Islet of Langerhans (tissue), 1 donor: ENCODE data around the gene SLC9A3.
"Not testable (repeated sequence)": the region's sequence is repeated elsewhere in the genome, so short reads cannot be mapped to it uniquely, and the experiment has no call there.

Source experiments
- FAIRE-seq: peaks from one replicate; lab custom pipeline; 2011; peaks lifted over from hg19 to GRCh38; lab: Jason Lieb, UNC

The SLC9A3 gene

DNA sequence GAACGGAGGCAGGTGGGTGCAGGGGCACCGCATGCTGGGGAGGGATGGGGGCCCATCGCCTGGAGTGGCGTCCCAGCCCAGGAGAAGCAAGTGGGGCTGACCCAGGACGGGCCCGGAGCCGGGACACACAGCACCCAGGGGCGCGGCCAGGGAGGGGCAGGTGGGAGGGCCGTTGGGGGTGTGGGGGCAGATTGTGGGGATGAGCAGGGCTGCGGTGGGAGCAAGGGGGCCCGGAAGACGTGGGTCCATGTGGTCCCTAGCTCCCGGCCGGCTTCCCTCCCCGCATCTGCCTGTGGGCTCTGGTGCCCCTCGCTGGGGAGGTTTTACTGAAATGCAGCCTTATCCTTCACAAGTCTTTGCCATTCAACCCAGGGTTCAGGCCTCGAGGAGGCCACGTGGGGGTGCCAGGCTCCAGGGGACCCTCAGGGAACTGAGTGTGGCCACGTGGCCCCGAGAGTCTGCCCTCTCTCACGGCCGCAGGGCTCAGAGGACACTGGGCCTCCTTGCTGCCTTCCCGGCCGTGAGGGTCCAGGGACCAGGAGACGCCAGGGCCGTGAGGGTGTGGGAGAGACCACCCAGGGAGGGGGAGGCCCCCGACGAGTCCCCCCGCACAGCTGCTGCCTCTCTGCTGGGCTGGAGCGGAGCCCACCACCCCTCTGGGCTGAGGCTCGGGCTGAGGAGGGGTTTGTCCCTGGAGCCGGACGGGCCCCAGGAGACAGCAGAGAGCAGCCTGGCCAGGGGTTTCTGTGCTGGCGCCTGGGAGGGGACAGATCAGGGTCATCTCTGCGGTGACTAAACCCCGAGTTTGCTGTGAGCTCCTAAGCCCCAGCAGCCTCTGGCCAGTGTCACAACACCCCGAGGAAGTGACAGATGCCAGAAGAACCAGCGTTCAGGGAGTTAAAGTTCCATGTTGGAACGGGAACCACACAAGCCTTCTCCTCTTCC lies 35.2 kb downstream of the SLC9A3 start:
- FAIRE-seq: no peak

DNA sequence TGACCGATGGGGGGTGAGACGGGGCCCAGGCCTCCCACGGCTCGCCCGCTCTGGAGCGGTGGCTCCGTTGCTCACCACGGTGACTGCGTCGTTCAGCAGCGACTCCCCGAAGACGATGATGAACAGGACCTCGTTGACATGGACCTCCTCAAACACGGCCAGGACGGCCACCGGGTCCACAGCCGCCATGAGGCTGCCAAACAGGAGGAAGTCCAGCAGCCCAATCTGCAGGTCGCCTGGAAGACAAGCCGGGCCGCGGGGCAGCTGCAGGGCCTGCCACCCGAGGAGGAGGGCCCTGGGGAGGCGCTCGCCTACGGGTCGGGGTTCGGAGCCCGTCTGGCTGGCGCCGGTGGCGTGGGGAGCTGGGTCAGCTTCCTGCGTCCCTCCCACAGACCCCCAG lies 36.0 kb downstream of the SLC9A3 start:
- no peak for FAIRE-seq

DNA sequence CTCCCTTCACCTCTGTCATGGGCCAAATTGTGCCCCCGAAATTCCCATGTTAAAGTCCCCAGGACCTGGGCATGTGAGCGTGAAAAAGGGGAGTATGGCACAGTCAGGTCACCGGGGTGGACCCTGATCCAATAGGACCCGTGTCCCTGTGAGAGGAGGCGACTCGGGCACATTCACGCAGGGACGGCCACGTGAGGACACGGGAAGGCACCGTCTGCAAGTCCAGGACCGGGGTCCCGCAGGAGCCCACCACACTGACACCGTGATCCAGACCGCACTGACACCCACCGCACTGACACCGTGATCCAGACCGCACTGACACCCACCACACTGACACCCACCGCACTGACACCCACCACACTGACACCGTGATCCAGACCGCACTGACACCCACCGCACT lies 37.7 kb downstream of the SLC9A3 start:
- FAIRE-seq: not testable (repeated sequence)

DNA sequence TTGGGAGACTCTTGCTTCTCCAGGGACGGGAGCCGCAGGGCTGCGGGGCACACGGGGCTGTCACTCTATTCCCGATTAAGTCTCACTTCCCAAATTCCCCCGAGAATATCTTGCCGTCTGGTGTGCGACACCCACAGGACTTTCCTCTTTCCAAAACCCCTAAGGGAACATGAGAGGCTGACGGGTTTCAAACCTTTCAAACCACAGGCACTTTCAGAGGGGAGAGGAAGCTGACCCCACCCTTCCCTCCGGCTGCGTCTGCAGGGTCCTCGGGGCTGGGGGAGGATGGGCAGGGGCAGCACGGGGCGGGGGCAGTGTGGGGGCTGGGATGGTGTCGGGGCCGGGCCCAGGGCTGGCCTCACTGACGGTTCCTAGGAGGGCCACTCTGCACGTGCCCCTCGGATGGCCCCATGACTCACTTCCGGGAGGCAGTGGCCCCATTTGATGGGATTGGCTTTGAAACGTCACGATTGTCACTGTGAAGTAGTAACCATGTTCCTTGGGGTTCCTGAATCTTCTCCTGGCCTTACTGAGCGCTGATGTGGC lies 38.2 kb downstream of the SLC9A3 start:
- FAIRE-seq: no peak

DNA sequence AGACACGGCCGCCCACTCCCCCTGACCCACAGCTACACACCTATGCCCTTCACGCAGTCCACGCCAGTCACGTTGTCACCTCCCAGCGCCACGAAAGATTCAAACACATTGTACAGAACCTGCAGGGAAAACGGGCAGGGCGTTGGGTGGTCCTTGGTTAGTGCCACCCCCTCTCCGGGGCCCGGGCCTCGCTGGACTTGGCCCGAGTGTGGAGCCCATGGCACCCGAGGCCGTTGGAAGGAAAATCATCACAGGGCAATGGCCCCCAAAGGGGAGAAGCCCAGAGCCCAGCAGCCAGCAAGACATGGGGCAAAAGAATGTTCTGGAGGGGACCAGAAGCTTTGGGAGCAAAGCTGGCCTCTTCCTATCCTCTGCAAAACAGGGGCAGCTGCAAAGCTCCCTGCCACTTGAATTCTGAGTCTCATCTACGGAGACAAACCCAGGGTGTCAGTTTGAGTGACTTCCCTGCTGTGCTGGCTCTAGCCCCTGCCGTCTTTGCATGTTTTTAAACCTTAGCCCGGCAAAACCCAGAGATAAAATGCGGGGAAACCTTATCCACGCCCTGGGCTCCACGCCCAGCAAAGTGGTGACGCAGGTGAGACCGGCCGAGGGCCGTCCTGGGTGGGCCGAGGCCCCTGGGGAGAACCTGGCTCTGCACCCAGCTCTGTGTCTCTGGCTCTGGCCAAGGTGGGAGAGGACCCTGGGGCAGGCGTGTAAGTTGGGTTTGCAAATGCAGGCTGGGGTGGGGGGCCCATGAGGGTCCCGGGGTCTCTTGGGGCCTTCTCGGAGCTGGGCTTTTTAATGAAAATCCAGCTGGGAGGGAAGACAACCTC lies 38.9 kb downstream of the SLC9A3 start:
- FAIRE-seq: no peak

DNA sequence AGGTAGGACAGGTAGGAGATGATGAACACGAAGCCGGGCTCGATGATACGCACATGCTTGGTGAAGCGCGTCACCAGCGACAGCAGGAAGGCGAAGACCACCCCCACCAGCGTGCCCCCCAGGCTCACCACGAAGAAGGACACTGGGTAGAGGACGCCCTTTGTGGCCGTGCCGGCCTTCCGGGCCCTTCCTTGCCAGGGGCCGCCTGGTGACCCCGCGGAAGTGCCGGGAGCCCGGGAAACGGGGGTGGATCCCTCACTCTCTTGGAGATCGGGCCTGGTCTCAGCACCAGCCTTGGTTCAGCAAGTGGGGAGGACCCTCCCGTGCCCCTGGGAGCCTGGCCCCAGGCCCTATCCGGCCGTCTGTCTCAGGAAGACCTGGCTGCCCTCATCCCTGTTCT lies 39.7 kb downstream of the SLC9A3 start:
- no peak for FAIRE-seq

DNA sequence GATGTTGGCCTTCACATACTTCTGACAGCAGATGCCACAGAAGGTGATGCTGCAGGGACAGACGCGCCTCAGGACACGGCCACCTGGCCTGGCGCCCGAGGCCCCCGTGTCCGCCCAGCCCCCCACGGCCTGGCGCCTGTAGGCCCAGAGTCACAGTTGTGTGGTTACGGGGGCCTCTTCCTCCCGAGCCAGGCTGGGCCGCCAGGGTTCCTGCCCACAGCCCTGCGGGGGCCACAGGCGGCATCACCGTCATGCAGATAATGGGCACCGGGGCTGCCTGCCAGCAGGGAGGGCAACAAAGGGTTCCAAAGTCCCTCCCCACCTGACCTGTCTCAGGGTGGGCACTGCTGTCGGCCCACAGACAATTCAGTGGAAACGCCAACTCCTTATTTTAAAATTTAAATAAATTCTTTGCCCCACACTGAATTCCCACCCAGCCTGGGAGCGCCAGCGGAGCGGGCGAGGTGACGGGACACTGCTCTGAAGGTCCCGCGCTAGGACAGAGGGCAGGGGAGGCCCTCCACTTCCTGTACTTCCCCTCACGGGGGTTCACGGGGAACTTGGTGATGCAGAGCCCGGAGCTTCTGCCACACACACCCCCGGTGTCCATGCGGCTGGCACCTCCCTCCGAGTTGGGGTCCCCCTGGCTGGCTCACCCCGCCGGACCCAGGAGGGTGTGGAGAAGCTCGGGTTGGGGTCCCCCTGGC lies 40.7 kb downstream of the SLC9A3 start:
- FAIRE-seq: no peak

DNA sequence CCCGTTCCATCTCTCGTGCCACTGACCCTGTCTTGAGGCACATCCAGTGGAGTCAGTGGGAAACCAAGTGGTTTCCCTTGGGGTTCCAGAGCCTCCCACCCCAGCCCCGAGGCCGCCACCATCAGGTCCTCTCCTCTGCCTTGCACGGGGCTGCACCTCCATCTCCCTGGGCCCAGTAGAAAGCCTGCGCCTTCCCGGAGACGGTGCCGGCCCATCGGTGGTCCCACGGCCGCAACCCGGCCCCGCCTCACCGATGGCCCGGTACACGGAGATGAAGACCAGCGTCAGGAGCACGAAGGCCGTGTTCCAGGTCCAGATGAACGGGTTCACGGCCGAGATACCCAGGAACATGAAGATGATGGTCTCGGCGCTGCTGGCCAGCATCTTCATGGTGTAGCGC lies 41.2 kb downstream of the SLC9A3 start:
- no peak for FAIRE-seq

DNA sequence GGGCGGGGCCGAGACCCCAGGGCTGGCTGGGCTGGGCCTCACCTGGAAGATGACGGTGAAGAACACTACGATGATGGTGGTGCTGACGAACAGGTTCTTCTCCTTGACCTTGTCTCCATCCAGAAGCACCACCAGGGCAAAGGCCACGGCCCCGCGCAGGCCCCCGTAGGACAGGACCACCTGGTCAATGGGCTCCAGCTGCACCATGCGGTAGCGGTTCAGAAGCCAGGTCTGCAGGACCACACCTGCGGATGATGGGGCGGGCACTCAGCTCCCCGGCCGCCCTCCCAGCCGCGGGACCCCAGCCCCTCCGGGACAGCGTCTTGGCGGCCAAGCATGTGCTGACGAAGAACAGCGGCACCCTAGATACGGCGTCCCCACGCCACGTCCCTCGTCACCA lies 41.7 kb downstream of the SLC9A3 start:
- FAIRE-seq: no peak

DNA sequence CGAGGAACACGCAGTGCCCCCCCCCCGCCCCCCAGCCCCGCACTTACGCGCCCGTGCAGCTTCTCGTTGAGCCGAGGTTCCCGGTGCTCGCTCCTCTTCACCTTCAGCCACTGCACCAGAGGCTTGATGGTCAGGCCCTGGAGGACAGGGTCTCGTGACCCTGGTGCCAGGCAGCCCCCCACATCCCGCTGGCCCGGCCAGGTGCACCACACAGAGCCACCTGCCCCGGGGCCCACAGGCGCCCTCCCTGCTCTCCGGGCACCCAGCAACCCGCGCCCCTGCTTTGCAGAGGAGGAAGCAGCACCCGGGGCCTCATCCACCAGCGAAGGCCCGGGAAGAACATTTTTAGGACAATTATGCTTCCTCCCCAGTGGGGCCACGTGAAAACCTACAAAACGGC lies 42.2 kb downstream of the SLC9A3 start:
- FAIRE-seq: no peak

DNA sequence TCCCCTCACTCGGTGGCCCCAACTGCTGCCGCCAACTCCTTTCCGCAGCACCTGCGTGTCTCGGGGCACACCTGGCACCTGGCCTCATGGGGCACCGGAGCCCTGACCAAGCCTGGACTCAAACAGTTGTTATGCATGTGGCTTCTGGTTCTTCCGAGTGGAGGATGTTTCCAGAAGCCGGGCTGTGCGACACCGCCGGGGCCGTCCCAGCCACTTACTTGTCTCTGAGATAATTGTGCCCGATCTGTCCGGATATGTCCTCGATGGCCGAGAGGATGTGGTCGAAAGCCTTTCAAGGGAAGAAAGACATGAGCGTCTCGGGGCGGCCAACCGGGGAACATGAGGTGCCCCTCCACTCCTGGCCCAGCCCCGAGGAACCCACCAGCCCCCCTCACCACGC lies 42.9 kb downstream of the SLC9A3 start:
- no peak for FAIRE-seq

DNA sequence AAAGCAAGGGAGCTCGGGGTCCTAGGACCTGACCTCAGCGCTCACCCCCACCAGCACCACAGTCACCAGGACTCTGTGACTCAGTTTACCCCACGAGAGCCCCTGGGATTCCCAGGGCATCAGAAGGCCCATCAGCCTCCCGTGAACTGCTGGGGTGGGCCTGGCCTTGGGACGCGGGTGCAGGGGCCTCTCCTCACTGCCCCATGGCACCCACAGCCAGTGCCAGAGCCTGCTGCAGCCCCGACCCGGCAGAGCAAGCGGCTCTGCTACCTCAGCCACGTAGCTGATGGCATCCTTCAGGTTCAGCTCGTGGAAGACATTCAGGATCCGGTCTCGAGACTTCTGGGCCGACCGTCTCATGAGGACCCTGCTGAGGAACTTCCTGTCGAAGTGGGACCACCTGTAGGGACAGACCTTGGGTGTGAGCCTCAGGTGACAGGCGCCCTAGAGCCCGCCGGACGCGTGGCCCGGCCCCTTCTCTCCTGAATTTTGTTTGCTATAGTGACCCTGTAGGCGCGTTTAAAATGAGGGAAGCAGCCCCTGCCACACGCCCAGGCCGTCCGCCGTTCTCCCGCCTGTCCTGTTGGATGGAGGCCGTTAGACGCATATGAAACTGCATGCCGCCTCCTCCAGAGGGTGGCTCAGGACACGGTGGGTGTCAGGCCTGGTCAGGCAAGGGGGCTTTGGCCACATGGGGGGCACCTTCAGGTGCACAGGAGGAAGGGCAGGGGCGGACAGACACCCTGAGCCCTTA lies 44.5 kb downstream of the SLC9A3 start:
- FAIRE-seq: no peak

DNA sequence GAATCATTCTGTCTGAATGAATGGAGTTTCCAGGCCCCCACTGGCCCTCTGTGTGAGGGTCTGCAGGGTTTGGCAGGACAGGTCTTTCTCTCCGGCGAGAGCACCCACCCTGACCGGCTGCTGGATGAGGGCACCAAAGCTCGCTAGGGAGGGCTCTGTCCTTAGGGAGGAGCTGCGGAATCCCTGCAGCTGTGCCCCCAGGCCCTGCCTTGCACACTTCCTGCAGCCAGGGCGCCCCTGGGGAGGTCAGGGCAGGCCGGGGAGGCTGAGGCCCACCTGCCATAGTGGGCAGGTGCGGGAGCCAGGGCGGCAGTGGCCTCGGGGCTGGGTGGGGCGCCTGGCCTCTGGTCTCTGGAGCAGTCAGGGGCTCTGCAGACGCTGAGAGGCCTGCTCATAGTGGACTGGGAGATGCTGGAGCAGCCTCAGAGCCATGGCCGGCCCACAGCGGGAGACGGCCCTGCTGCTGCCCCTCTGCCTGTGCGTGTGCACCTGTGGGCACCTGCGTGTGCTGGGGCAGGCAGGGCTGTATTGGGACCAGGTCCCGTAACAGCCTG lies 45.2 kb downstream of the SLC9A3 start:
- FAIRE-seq: no peak

DNA sequence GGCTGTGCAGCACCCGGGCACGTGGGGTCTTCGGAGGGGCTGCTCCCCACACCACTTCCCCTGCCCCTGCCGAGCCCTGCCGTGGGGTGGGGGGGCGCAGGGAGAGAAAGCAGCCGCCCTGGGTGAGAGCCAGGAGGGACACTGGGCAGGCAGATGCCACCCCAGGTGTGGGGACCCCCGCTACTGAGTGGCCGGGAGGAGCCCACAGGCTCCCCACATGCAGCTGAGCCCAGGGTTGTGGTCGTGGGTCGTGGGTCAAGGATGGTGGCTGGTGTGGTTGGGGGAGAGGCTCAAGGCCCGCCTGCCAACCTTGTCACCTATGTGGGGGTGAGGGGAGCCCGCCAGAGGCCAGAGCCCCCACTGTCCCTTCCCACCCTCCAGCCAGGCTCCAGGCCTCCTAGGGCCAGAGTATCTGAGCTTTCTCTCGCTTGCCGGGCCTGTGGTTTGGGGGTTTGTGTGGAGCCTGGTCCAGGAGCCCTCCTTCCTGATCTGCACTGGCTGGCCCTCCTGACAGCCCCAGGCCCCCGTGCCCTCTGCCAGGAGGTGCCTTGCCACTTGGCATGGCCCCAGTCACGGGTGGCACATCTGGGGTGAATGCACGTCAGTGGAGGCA lies 45.8 kb downstream of the SLC9A3 start:
- FAIRE-seq: no peak

DNA sequence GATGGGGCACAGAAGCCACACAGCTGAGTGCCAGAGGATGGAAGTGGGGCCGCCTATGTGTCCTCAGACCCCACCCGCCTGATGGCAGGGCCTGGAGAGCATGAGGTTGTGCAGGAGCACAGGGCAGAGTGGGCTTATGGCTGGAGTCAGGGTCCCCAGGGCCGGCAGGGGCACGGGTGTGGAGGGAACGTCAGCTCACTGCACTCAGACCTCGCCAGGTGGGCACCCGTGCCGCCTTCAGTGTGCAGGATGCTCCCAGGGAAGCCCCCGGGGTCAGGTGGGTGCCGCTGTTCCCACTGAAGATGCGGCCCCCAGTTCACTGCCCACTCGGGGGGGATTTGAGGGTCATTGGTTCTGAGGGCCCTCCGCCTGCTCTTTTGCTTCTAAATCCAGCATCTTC lies 46.4 kb downstream of the SLC9A3 start:
- FAIRE-seq: no peak

DNA sequence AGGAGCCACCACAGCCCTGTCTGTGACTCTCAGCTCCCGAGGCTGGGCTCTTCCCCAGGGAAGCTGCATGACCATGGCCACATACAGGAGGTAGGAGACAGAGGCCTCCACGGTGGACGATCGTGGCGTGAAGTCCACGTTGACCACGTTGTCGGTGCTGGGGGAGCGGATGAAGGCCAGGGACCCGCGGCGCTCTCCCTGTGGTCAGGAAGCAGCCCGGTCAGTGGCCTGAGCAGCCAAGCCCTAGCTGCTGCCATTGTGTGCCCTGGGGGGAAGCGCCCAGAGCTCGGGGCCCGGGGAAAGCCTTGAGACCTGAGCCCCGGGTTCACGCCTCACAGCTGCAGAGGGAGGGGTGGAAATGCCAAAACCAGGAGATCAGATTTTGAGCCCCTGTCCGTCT lies 47.0 kb downstream of the SLC9A3 start:
- no peak for FAIRE-seq

DNA sequence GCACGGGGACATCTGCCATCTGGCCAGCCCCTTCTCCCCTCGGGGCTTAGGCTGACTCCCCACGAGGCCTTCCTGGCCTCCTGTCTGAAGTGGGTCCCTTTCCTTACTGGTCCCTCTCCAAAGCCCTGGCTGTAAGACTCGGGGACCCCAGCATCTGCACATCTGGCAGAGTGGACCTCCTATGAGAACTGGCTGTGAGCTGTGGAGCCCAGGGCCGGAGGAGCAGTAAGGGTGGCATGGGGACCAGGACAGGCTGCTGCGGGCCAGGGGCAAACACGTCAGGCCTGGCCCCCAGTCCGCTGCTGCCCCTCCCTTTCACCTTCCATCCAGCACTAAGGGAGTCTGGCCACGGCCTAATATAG lies 47.5 kb downstream of the SLC9A3 start:
- FAIRE-seq: no peak

DNA sequence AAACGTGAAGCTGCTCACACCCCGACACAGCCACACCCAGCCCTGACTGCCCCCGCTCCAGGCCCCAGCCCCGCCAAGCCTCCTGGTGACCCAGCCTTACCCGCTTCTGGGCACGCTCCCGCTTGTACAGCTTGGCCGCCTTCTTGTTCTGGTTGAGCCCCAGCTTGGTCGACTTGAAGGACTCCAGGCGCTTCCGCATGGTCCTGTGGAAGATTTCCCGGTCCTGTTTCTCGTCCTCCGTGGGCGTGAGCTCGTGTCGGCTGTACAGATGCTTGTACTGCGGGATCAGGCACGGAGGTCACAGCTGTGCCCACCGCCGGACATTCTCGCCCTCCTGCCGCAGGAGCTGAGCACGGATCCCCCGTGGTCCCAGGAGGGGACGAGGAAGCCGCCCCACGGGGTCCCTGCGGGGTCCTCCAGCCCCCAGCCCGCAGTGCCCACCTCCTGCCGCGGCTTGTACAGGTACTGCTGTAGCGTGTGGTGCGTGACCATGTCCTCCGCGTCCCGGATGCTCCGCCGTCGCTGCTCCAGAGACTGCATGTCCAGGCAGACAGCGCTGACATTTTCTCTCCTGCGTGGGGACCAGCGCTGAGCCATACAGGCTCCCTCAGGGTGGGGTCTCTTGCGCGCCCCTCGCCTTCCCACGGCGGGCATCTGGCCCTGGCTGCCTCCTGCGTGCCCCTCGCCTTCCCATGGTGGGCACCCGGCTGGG lies 48.0 kb downstream of the SLC9A3 start:
- FAIRE-seq: no peak

DNA sequence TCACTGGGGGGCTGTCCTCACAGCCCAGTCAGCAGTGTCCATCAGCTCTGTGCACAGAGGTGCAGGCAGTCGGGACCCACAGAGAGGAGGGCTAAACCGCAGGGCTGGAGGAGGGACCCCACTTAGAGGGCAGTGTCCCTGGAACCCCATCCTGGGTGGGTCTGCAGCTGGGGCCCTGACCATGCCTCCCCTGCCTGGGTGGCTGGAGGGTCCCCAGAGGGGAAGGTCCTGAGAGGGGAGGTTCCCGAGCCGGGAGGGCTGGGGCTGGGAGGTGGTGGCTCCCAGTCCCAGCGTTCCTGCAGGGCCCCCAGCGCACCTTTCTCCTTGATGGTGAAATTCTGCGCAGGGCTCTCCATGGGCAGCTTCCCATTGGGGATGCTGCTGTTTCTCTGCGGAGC lies 48.5 kb downstream of the SLC9A3 start:
- FAIRE-seq: no peak
